Astrocyte (in vitro differentiated cells and primary cell): ENCODE measurements around the gene COL9A3. TPM values are rescaled to one million over a fixed set of nuclear protein-coding genes. Genes with fewer than 3 reads are reported as not detected.

ENCODE experiments used
- DNase-seq: peaks from one replicate; pipeline ENCODE4 v3.0.0-alpha.2; 2010; ENCODE audit warnings: low read depth
- FAIRE-seq: peaks from 2 replicates; lab custom pipeline; 2011; peaks lifted over from hg19 to GRCh38; lab: Jason Lieb, UNC
- H2AFZ ChIP-seq: 2 replicates; pipeline ENCODE4 v1.6.0; 2012; ENCODE audit warnings: low read depth, low read length, inconsistent platforms
- H3K27ac ChIP-seq: 2 replicates; pipeline ENCODE4 v1.5.1; 2011; ENCODE audit warnings: low read depth, low read length, inconsistent platforms
- H3K27me3 ChIP-seq: 2 replicates; pipeline ENCODE4 v1.6.0; 2011; ENCODE audit warnings: low read length, inconsistent platforms; ENCODE audit not compliant: insufficient read depth
- H3K36me3 ChIP-seq: 2 replicates; pipeline ENCODE4 v1.5.1; 2011; ENCODE audit warnings: low read length, inconsistent platforms; ENCODE audit not compliant: insufficient read depth
- H3K4me1 ChIP-seq: 2 replicates; pipeline ENCODE4 v1.5.1; 2011; ENCODE audit warnings: low read length, inconsistent platforms; ENCODE audit not compliant: insufficient read depth
- H3K4me2 ChIP-seq: 2 replicates; pipeline ENCODE4 v1.6.0; 2012; ENCODE audit warnings: low read length, inconsistent platforms
- H3K4me3 ChIP-seq: 2 replicates; pipeline ENCODE4 v1.5.1; 2011; ENCODE audit warnings: low read depth, mild to moderate bottlenecking, low read length, inconsistent platforms; ENCODE audit not compliant: insufficient read depth
- H3K79me2 ChIP-seq: 2 replicates; pipeline ENCODE4 v1.6.0; 2012; ENCODE audit warnings: mild to moderate bottlenecking, low read length, inconsistent platforms; ENCODE audit not compliant: insufficient read depth
- H3K9ac ChIP-seq: 2 replicates; pipeline ENCODE4 v1.6.0; 2012; ENCODE audit warnings: mild to moderate bottlenecking, low read length, inconsistent platforms
- H3K9me3 ChIP-seq: 2 replicates; pipeline ENCODE4 v1.5.1; 2012; ENCODE audit warnings: low read depth, mild to moderate bottlenecking, low read length, inconsistent platforms; ENCODE audit not compliant: insufficient read depth
- H4K20me1 ChIP-seq: 2 replicates; pipeline ENCODE4 v1.6.0; 2012; ENCODE audit warnings: low read length, inconsistent platforms; ENCODE audit not compliant: insufficient read depth
- H3K27ac Mint-ChIP-seq: one replicate; pipeline ENCODE4 v1.8.0; 2021; ENCODE audit warnings: mild to moderate bottlenecking, mixed read lengths; ENCODE audit not compliant: unreplicated experiment
- H3K27me3 Mint-ChIP-seq: one replicate; pipeline ENCODE4 v1.8.0; 2021; ENCODE audit warnings: low read depth, mixed read lengths; ENCODE audit not compliant: unreplicated experiment
- H3K36me3 Mint-ChIP-seq: one replicate; pipeline ENCODE4 v1.8.0; 2021; ENCODE audit warnings: low read depth, mixed read lengths; ENCODE audit not compliant: unreplicated experiment
- H3K4me1 Mint-ChIP-seq: one replicate; pipeline ENCODE4 v1.8.0; 2021; ENCODE audit warnings: low read depth, mixed read lengths; ENCODE audit not compliant: unreplicated experiment
- H3K4me3 Mint-ChIP-seq: one replicate; pipeline ENCODE4 v1.8.0; 2021; ENCODE audit warnings: mild to moderate bottlenecking, moderate library complexity, mixed read lengths; ENCODE audit not compliant: unreplicated experiment
- H3K9me3 Mint-ChIP-seq: one replicate; pipeline ENCODE4 v1.8.0; 2021; ENCODE audit warnings: mild to moderate bottlenecking, mixed read lengths; ENCODE audit not compliant: unreplicated experiment
- CTCF ChIP-seq: IDR thresholded peaks from 2 replicates; pipeline ENCODE4 v1.5.1; 2011; ENCODE audit warnings: low read depth, mild to moderate bottlenecking, inconsistent platforms, low read length, moderate library complexity; ENCODE audit not compliant: insufficient read depth
- EZH2 ChIP-seq: IDR thresholded peaks from 2 replicates; pipeline ENCODE4 v1.6.1; 2012; ENCODE audit warnings: mild to moderate bottlenecking, low read length, inconsistent platforms; ENCODE audit not compliant: insufficient read depth
- total RNA-seq: library from RNA; stranded (reverse); gene quantifications from 2 replicates; pipeline ENCODE4 v1.2.1, GENCODE V29; 2021

The COL9A3 gene
- total RNA-seq, 1 donor from 2014 or later, result 43.0 TPM

GRCh38 chr20:62811320-62811719, 5.5 kb upstream of the COL9A3 start:
- no peak overlapping the region for H3K27ac Mint-ChIP-seq
- no peak overlapping the region for H3K27ac ChIP-seq
- no peaks in the 10 kb centered on the region for H3K27me3 Mint-ChIP-seq
- H3K4me3 ChIP-seq, result no peak overlapping the region
- FAIRE-seq (no peak), DNase-seq (no peak)
- H3K36me3 ChIP-seq, result peaks cover 7% of the 10 kb centered on the region
- peaks cover 50% of the 10 kb centered on the region for H4K20me1 ChIP-seq
- no peak overlapping the region for H3K4me3 Mint-ChIP-seq
- no peaks in the 10 kb centered on the region for H3K9me3 Mint-ChIP-seq
- H2AFZ ChIP-seq, result no peak overlapping the region
- no peak overlapping the region for H3K4me2 ChIP-seq
- no peak for TF ChIP-seq CTCF
- TF ChIP-seq EZH2, result no peak
- peaks cover 19% of the 10 kb centered on the region for H3K4me1 Mint-ChIP-seq
- peaks cover 7% of the 10 kb centered on the region for H3K36me3 Mint-ChIP-seq
- no peak overlapping the region for H3K9ac ChIP-seq
- peaks cover 19% of the 10 kb centered on the region for H3K79me2 ChIP-seq
- H3K4me1 ChIP-seq, result peaks cover 14% of the 10 kb centered on the region
- H3K27me3 ChIP-seq, result peaks cover 7% of the 10 kb centered on the region
- H3K9me3 ChIP-seq, result no peaks in the 10 kb centered on the region

- no peaks in the 10 kb centered on the region for H3K9me3 ChIP-seq
- H3K36me3 Mint-ChIP-seq, result peaks cover 3% of the 10 kb centered on the region
- peaks cover 11% of the 10 kb centered on the region for H3K27me3 ChIP-seq
- TF ChIP-seq CTCF (no peak), EZH2 (no peak)
- FAIRE-seq (no peak), DNase-seq (no peak)
- H4K20me1 ChIP-seq, result peaks cover 46% of the 10 kb centered on the region
- H3K9me3 Mint-ChIP-seq, result no peaks in the 10 kb centered on the region
- H3K4me2 ChIP-seq, result no peak overlapping the region
- no peak overlapping the region for H3K9ac ChIP-seq
- peaks cover 7% of the 10 kb centered on the region for H3K36me3 ChIP-seq
- no peak overlapping the region for H3K27ac Mint-ChIP-seq
- H3K27me3 Mint-ChIP-seq, result no peaks in the 10 kb centered on the region
- no peak overlapping the region for H3K4me3 Mint-ChIP-seq
- H3K4me3 ChIP-seq, result no peak overlapping the region
- H3K79me2 ChIP-seq, result peaks cover 15% of the 10 kb centered on the region
- no peak overlapping the region for H2AFZ ChIP-seq
- no peak overlapping the region for H3K27ac ChIP-seq
- peaks cover 16% of the 10 kb centered on the region for H3K4me1 Mint-ChIP-seq
- peaks cover 17% of the 10 kb centered on the region for H3K4me1 ChIP-seq
Measured at GRCh38 chr20:62811720-62812119, 5.1 kb upstream of the COL9A3 start.

GRCh38 chr20:62812181-62812906, 4.5 kb upstream of the COL9A3 start:
- no peaks in the 10 kb centered on the region for H3K9me3 Mint-ChIP-seq
- no peak overlapping the region for H3K4me3 Mint-ChIP-seq
- H3K9me3 ChIP-seq, result no peaks in the 10 kb centered on the region
- no peaks in the 10 kb centered on the region for H3K27me3 Mint-ChIP-seq
- H3K27ac ChIP-seq, result no peak overlapping the region
- no peak overlapping the region for H3K9ac ChIP-seq
- no peak overlapping the region for H3K4me3 ChIP-seq
- no peak for FAIRE-seq
- peaks cover 40% of the 10 kb centered on the region for H4K20me1 ChIP-seq
- peak overlapping the region; percentile 12 for H3K27ac Mint-ChIP-seq
- peaks cover 8% of the 10 kb centered on the region for H3K79me2 ChIP-seq
- no peak for TF ChIP-seq EZH2
- H3K4me2 ChIP-seq, result no peak overlapping the region
- peaks cover 15% of the 10 kb centered on the region for H3K4me1 Mint-ChIP-seq
- no peak overlapping the region for H2AFZ ChIP-seq
- DNase-seq, result no peak
- H3K36me3 Mint-ChIP-seq, result peaks cover 2% of the 10 kb centered on the region
- peaks cover 11% of the 10 kb centered on the region for H3K27me3 ChIP-seq
- peaks cover 7% of the 10 kb centered on the region for H3K36me3 ChIP-seq
- H3K4me1 ChIP-seq, result peaks cover 17% of the 10 kb centered on the region
